ENCODE measurements around the gene ANKRD66.
"Not testable (repeated sequence)": the region's sequence is repeated elsewhere in the genome, so short reads cannot be mapped to it uniquely, and the experiment has no call there.

ANKRD66 gene

DNA sequence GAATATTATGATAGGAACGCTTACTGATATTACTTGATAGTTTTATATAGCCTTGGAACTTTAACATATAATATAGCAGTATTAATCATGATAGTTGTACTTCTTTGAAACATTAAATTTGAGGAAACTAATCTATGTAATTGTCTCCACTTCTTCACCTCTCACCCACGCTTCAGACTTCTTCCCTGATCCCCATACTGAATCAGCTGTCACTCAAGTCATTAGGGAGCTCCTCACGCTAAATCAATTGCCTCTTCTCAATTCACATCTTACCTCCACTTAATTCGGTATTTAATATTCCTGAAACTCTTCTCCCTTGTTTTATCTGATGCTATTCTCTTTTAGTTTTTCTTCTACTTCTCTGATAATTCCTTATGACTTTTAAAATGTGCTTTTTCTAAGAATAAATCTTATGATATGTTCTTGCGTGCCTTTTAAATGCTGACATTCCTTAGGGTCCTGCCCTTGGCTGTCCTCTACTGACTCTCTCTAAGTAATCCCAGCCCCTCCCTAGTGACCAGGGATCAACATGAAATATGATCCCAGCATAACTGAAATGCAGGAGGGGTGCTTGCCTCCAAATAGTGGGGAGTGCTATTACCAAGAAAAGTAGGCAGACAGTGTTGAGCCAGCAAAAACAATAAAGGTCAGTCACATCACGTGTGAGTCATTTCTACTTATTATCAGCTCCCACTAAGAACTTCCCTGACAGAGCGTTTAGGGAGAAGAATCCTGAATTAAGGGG is 9.9 kb downstream of the ANKRD66 start:
- no peak for DNase-seq

DNA sequence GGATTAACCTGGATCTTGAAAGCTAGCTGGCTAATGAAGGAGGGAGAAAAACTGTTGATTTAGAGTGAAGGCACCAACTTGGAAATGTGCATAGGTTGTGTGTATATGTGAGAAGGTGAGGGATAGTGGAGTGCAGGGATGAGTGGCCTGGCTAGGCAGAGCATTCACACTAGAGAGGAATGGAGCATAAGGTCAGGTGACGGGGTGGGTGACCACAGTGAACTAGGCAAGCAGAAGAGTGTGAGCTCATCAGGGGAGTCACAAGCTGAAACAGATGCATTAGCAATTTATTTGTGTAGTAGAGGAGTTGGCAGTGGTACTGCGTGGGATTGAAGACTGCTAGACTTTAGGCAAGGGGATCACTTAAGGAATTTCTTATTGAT is 10.5 kb downstream of the ANKRD66 start:
- DNase-seq: no peak

DNA sequence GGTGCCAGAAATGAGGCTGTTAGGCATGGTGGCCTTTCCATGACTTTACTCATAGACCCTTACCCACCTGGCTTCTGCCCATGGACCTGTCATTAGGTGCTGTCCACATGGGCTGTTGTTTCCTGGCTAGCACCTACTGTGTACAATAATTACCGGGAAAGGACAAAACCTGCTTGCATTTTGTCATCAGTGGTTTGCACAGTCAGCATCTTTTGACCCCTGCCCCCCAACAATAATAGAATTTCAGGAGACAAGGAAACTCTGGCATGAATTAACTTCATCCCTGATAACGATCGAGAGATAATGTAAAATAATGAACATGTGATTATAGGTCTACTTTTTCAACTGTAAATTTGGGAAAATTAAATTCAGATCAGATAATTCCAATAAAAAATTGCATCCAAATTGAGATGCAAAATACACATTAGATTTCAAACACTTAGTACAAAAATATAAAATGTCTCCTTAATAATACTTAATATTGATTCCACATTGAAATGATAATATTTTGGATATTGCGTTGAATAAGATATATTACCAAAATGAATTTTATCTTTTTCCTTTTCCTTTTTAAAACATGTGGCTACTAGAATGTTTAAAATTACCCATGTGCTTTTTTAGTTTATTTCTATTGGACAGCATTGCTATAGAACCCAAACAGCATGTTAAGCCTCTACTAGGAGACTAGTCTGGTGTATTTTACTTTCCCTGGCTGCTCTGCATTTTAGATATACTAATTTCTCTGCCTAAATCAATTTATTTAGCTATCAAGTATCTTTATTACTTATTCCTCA is 12.4 kb downstream of the ANKRD66 start:
- DNase-seq: no peak

DNA sequence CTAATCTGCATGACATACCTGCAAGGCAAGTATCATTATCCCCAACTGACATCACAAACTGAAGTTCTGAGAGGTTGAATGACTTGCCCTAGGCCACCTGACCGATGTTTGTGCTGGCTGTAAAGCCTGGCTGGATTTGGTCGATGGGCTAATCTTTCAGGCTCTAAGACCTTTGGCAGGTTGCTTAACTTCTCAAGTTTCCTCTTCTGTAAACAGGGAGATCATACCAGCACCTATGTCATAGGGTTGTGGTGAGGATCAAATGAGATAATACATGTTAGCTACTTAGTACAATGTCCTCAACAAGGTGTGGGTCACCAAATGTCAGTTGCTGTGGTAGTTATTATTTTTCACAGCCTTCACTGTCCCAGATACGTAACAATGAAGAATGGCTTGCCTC is 14.2 kb downstream of the ANKRD66 start:
- DNase-seq: no peak

DNA sequence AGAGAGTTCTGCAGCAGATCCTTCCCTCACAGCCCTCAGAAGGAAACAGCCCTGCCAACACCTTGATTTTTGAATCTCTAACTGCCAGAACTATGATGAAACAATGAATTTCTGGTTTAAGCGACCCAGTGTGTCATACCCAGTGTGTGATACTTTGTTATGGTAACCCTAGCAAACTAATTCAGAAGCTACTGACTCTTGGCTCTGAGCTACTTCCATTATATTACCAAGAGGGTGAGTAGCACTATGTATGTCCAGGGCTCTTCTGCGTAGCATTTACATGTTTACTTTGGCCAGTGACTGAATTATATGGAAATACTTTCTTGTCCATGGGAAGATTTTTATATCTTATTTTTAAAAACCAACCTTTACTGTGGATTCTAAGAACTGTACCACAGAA is 16.7 kb downstream of the ANKRD66 start:
- no peak for DNase-seq

DNA sequence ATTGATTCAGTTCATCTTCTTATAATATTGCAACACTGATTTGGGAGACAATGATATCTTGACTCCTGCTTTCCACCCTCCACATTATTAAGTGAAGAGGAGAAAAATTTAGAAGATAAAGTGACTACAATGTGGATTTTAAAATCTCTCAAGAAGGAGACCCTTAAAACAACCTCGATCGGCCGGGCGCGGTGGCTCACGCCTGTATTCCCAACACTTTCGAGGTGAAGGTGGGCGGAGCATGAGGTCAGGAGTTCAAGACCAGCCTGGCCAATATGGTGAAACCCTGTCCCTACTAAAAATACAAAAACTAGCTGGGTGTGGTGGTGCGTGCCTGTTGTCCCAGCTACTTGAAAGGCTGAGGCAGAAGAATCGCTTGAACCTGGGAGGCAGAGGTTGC is 17.5 kb downstream of the ANKRD66 start:
- DNase-seq: not testable (repeated sequence)

DNA sequence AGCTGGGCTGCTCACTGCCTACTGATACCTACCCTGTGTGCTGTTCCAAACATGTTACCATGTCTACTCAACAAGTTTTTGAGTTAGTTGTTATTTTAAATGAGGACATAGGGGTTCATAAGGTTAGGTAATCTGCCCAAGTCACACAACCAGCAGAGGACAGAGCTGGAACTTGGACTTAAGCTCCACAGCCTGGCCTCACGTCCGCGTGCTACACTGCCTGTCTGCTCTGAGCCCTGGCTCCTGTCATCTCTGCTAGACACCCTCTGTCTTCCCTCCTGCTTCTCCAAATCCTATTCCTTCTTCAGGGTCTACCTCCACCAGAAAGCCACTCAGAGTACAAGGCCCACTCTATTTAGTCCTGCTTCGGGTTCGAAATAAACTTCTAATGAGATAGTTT is 18.2 kb downstream of the ANKRD66 start:
- DNase-seq: no peak

DNA sequence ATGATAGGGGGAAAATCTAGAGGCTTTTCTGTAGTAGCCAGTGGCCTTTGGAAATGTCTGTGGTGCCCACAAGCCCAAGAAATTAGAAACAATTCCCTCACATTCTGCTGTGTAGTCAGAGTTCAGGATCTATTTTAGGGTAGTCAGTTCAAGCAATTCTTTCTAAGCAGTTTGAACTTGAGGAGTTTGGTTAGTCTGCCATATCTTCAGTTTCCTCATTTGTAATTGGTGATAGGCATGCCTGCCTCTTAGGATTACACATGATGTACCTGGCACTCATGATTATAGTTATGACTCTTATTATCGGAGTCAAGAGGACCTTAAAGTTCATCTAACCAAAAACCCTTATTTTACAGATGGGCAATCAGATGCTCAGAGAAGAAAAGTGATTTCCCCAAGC is 25.3 kb downstream of the ANKRD66 start:
- no peak for DNase-seq

DNA sequence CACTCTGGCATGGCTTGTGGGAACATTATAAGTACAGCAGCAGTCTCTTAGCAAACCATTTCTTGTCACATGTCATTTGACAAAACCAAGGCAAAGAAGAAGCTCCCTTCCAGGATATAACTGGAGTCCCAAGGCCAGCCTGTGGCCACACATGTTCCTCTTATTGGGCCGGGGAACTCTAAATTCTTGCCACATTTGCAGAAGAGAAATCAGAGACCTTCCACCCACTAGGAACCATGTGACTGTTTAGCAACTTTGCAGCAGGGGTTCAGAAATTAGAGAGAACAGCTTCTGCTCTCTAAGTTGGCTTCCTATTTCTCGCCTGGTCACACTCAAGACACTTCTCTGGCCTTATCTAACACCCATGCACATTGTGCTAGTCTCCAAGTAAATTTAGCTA is 26.0 kb downstream of the ANKRD66 start:
- DNase-seq: no peak

DNA sequence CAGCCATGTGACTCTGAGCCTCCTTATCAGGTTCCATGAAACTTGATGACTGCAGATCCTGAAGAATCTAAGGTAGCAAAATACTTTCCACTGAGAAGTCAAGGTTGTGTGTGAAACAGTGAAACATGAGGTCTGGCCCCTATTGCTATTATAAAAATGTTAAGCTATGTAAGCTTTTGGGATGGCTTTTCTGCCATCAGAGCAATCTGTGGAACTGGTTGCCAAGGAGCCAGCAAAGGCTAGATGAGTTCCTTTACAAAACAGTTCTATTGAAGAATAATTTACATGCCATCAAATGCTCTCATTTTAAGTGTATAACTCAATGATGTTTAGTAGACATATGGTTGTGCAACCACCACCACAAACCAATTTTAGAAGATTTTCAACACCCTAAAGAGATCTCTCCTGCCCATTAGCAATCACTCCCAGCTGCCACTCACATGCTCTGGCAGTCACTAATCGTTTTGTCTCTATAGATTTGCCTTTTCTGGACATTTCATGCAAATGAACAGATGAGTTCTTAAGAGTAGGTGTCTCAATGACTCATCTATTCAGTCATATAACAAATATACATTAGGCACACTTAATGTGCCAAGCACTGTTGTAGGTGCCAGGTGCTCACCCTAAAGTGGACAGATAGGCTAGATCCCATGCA is 26.6 kb downstream of the ANKRD66 start:
- no peak for DNase-seq

DNA sequence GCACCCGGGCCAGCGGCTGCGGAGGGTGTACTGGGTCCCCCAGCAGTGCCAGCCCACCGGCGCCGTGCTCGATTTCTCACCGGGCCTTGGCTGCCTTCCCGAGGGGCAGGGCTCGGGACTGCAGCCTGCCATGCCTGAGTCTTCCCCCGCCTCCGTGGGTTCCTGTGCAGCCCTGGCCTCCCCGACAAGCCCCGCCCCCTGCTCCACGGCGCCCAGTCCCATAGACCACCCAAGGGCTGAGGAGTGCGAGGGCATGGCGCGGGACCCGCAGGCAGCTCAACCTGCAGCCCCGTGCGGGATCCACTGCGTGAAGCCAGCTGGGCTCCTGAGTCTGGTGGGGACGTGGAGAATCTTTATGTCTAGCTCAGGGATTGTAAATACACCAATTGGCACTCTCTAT is 28.0 kb downstream of the ANKRD66 start:
- DNase-seq: not testable (repeated sequence)

DNA sequence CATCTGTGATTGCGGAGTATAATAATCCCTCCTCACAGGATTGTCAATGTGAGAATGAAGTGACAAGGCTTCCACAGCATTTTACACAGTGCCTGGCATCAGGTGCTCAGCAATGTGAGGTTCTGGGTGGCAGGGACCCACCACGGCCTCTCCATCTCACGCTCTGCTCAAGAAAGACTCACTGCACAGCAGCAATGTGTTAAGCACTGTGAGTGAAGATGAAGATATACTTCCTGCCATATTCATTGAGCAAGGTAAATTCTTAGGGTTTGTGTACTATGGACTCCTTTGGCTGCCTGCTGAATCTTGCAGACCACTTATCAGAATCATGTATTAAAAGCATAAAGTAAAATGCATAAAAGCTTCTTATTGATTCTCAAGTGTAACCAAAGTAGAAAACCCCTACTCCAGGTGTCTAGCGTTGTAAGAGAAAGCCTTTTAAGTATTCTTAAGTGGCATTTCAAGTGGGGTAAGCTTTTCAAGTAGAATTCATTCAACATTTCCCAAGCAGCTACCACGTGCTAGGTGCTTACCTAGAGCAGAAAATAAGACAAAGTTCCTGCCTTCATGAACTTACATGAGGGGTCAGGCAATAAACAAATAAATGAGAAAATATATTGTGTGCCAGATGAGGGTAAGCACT is 29.5 kb downstream of the ANKRD66 start:
- DNase-seq: no peak

DNA sequence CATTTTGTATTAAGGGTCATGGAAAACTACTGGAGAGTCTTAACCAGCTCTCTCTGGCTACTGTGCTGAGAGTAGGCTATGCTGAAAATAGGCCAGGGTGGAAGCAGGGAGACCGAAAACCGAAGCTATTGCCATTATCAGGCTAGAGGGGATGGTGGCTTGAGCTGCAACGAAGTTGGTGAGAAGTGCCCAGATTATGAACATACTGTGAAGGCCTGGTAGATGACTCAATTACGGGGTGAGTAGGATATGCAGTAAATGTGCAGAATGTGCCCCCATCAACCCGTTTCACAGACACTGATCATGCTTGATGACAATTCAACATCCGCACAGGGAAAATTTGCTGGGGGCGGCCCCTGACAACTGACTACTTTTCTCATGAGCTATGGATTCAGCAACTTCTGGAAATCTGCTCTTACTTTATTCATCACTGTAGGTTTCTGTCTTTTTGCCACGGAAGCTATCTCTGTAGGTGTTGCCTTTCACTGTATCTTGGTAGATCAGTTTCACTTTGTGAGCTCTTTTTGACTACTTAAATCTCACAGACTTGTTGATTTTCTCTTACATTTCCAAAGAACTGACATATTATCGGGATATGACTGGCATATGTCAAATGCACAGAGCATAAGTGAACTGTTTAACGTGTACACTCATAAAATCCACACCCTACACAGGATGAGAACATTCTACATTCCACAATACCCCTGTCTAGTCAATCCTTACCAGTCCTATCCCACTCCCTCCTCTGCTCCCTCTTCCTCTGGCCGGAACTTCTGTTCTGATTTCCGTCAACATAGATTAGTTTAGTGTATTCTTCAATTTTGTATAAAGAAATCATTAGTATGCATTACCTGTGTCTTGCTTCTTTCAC is 31.0 kb downstream of the ANKRD66 start:
- no peak for DNase-seq

DNA sequence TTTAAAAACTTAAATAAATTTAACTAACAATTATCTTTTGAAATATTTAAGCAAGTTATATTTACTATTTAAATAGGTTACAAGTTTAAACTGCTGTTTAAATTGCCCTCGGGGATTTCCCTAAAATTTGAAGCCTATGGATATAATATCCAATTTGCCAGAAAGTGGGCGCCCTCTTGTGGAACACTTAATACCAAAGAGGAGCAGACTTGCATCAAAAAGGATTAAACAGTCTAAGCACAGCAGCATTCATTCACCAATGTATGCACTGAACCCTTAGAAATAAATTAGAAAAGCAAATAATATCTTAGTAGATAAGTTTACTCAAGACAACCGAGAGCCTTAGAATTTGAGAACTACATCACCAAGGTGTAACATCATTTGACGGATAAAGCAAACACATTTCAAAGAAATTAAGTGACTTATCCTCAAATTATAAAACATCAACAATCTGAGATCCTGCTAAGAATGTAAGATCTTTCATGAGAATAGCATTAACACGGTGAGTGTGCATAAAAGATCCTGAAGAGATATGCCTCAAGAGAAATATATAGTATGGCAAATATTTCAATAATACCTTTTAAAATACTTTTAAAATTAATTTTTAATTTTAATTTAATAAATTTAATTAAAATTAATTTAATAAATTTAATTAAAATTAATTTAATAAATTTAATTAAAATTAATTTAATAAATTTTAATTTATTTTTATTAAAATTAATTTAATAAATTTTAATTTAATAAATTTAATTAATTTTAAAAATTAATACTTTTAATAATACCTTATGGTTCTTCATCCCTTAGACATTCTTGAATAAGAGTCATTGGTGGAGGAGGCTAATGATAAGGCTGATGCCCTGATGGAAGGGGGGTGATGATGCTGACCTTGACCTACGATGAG is 35.0 kb downstream of the ANKRD66 start:
- DNase-seq: peak; percentile 52

DNA sequence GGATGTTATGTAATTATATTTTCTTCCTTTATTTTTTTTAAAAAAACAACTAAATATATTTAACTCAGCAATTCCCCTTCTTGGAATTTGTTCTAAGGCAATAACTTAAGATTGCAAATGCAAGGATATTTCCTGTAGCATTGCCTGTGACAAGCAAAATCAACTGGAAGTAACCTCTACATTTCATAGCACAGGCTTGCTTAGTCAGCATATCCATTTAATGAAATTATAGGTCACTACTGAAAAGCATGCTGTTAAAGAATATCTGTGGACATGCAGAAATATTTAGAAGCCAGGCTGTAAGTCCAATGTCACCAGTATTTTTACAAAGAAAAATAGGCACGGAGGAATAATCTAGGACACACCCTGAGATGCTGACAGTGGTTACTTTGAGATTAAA is 37.8 kb downstream of the ANKRD66 start:
- DNase-seq: no peak

DNA sequence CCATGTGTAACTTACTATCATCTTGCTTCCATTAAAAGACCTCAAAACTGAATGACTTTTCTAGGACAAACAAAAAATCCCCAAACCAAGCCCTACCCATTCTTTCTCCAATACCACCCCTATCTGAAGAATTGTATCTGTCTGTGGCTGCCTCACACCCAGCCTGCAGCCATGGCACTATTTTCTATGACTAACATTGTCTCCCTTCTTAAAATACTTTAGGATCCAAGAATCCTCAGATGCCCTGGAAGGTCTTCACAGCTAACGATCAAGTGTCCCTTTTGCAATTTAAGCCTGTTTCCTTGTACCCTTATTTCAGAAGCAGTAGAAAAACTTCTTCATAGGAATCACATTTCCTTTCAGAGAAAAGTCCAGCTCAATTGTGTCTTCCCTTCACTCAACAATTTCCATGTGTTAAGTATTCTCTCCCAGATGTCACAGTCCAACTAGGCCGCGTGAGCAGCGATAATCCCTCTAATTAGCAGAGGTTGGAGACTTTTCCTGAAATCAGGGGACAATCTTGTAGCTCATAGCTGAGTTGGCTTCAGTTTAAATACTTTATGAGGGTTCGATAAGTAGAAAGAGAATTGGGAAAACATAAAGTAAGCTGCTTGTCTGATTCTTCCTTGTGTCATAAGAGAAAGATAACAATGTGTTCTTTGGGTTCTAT is 41.3 kb downstream of the ANKRD66 start:
- no peak for DNase-seq

DNA sequence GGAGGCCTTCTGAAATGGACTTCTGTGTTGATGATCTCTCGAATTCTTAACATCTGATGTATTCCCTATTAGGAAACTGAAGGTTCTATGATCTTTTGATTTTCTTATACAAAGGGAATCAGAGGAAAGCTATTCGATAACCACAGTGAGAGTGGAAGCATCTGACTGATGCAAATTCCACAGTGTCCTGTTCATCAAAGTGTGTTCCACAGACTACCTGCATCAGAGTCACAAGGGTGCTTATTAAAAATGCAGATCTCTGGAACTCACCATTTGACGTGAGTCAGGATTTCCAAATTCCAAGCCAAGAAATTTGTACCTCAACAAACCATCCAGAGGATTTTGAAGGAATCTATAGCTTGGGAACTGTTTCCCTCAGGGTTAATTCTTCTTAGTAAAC is 42.1 kb downstream of the ANKRD66 start:
- DNase-seq: no peak

DNA sequence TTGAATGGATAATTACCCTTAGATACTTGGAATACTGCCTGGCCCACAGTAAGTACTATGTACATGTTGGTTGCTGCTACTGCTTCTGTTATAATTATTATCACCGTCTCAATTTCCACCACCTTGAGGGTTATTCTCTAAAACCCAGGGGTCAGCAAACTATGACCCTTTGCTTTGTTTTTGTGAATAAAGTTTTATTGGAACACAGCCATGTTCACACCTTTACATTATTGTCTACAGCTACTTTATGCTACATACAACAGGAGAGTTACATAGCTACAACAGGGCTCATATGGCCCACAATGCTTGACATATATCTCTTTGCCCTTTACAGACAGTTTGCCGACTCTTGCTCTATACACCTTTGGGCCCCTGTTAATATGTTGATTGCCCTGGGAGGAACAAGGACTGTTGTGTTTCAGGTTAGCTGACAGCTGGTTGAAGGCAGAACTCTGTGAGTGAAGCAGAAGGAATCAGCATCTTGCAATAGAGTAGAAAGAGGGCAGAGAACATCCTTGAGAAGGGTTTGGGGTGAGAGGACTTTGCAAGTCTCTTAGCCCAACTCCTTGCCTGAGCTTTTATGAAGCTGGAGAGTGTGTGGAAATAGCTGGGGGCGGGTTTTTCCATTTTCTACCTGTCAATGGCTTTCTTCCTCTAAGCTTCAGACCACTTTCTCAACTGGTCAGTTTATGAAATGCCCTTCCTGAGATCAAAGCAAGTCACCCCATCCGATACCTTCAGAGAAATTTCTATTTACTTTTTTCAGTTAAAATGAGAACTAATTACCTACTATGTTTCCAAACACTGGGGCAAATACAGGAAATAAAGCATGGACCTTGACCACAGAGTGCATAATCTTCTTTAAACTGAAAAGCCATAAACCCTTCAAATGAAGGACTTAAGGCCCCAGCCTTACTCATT is 43.0 kb downstream of the ANKRD66 start:
- DNase-seq: no peak

DNA sequence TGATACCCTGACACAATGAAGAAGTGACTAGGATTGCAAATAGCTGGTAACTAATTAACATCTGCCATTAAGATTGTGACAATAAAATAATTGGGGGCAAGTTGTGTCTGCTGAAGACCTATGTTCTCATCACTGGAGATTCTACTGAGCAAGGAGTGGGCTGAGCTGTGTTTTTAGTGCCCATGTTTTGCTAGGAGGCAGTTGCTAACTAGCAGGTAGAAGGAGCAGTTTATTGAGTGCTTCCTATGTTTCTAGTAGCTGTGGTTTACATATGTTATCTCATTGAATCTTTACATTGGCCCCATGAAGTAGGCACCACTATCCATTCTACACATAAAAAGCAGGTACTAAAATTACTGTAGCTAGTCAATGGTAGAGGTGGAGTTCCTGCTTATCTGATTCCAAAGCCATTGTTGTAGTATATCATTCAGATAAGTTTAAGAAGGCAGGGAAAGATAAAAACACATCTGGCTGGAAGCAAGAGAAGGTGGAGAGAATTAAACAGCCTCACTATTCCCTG is 43.7 kb downstream of the ANKRD66 start:
- no peak for DNase-seq

Data from SHP77 treated with DMSO at 0.1 percent for 48 hours (cell line).